ENCODE measurements around the gene SLIT3. TPM values are rescaled to one million over a fixed set of nuclear protein-coding genes. Genes with fewer than 3 reads are reported as not detected.

The SLIT3 gene
- total and polyA plus RNA-seq, 2 donors (not counting 3 experiments of a cell fraction or from before 2014, with no cell fraction given), result 0.90 to 1.0 TPM

GRCh38 chr5:168647083-168647482, 653.9 kb downstream of the SLIT3 start:
- H3K27me3 ChIP-seq (ENCODE audit: control insufficient read depth in 2 of 2, insufficient read depth in 2 of 2, low read length in 2 of 2), result no peaks in the 10 kb centered on the region
- H3K9me3 ChIP-seq (replicated peaks; ENCODE audit: control insufficient read depth, insufficient read depth, low read length), result no peaks in the 10 kb centered on the region
- CTCF ChIA-PET, result no interaction called here
- no peak for FAIRE-seq
- DNase-seq (ENCODE audit: low read depth, low spot score), result no peak
- POLR2A ChIA-PET, result no interaction called here
- H3K9ac ChIP-seq (replicated peaks; ENCODE audit: extremely low read depth, insufficient read depth, low read length), result no peak overlapping the region
- no peaks in the 10 kb centered on the region for H3K79me2 ChIP-seq (ENCODE audit: control insufficient read depth, insufficient read depth, low read length)
- intact Hi-C loops (cut with micrococcal nuclease), result no loop called here
- H3K9me1 ChIP-seq (replicated peaks; ENCODE audit: control insufficient read depth, extremely low read depth, insufficient read depth, low read length), result no peaks in the 10 kb centered on the region
- no peak overlapping the region for H2AFZ ChIP-seq (ENCODE audit: low read depth, low read length)
- BruUV-seq (replicated peaks), result no TSS peak
- H3K27ac ChIP-seq (ENCODE audit: insufficient read depth, low read depth, low read length), result no peak overlapping the region
- dilution Hi-C loops (cut with MboI; ENCODE audit: extremely low pct_ligation_motif_present, low sequenced_read_pairs), result no loop called here
- no peak overlapping the region for H3K4me2 ChIP-seq (ENCODE audit: insufficient read depth, low read length)
- no peak for TF ChIP-seq JUN (IDR thresholded peaks at IDR 0.05; ENCODE audit: borderline replicate concordance, insufficient read depth, insufficient read length, low read depth)
- TF ChIP-seq MYC (IDR thresholded peaks at IDR 0.05; ENCODE audit: low read depth, low read length), result no peak
- TF ChIP-seq POLR2AphosphoS5 (IDR thresholded peaks at IDR 0.05; ENCODE audit: insufficient read depth, low read depth, low read length), result no peak
- TF ChIP-seq POLR2A (IDR thresholded peaks at IDR 0.05; ENCODE audit: low read depth, low read length), result no peak
- TF ChIP-seq EZH2 (IDR thresholded peaks at IDR 0.05; ENCODE audit: borderline replicate concordance, low read depth, low read length, severe bottlenecking), result no peak
- TF ChIP-seq CTCF (IDR thresholded peaks at IDR 0.05; ENCODE audit: extremely low read depth in 1 of 2, insufficient read depth in 1 of 2, low read depth in 1 of 2, low read length in 2 of 2), result no peak
- no peak for TF ChIP-seq GATA2 (IDR thresholded peaks at IDR 0.05; ENCODE audit: insufficient read depth, insufficient read length, low read depth, low read length)
- TF ChIP-seq FOS (IDR thresholded peaks at IDR 0.05; ENCODE audit: borderline replicate concordance, insufficient read depth, low read length), result no peak
- H3K36me3 ChIP-seq (ENCODE audit: control insufficient read depth in 2 of 2, extremely low read depth in 1 of 2, insufficient read depth in 2 of 2, low read length in 2 of 2), result no peaks in the 10 kb centered on the region
- H3K4me1 ChIP-seq (ENCODE audit: control insufficient read depth, extremely low read depth, insufficient read depth, low read length), result no peaks in the 10 kb centered on the region
- H4K20me1 ChIP-seq (replicated peaks; ENCODE audit: control insufficient read depth, extremely low read depth, insufficient read depth, low read length), result no peaks in the 10 kb centered on the region
- H3K4me3 ChIP-seq (replicated peaks in 1 of 3; ENCODE audit: insufficient read depth in 1 of 3, low read depth in 1 of 3, low read length in 3 of 3), result no peak overlapping the region
